ENCODE results near the gene TRIM73. TPM values are rescaled to one million over a fixed set of nuclear protein-coding genes. Genes with fewer than 3 reads are reported as not detected.
"Not testable (repeated sequence)": the region's sequence is repeated elsewhere in the genome, so short reads cannot be mapped to it uniquely, and the experiment has no call there.

The TRIM73 gene
- total RNA-seq, 1 experiment from 2014 or later, result 0.82 TPM

GRCh38 chr7:75404663-75405062, 9.2 kb downstream of the TRIM73 start:
- H3K4me3 Mint-ChIP-seq (ENCODE audit: unreplicated experiment); DNase-seq; H3K4me1 ChIP-seq; BruUV-seq (replicated peaks); H3K27me3 ChIP-seq (replicated peaks; ENCODE audit: control insufficient read depth, insufficient read depth, low read length); H3K9me3 Mint-ChIP-seq (ENCODE audit: unreplicated experiment); CTCF ChIA-PET; H3K27ac Mint-ChIP-seq (ENCODE audit: unreplicated experiment); H3K4me1 Mint-ChIP-seq (ENCODE audit: low read depth, unreplicated experiment); H3K4me3 ChIP-seq (ENCODE audit: low read depth, low read length); intact Hi-C loops (cut with micrococcal nuclease; ENCODE audit: unreplicated experiment); H3K36me3 Mint-ChIP-seq (ENCODE audit: insufficient read depth, unreplicated experiment); POLR2A ChIA-PET; H3K27me3 Mint-ChIP-seq (ENCODE audit: insufficient read depth, unreplicated experiment); H3K9me3 ChIP-seq; H3K36me3 ChIP-seq (ENCODE audit: control insufficient read depth, insufficient read depth, low read length): not testable (repeated sequence)

- DNase-seq, result peak; percentile 22 to 25
- H3K4me1 ChIP-seq; H3K9me3 Mint-ChIP-seq (ENCODE audit: unreplicated experiment); POLR2A ChIA-PET; H3K4me3 Mint-ChIP-seq (ENCODE audit: unreplicated experiment); H3K27ac Mint-ChIP-seq (ENCODE audit: unreplicated experiment); intact Hi-C loops (cut with micrococcal nuclease; ENCODE audit: unreplicated experiment); H3K9me3 ChIP-seq; H3K27me3 ChIP-seq (replicated peaks; ENCODE audit: control insufficient read depth, insufficient read depth, low read length); CTCF ChIA-PET; H3K4me1 Mint-ChIP-seq (ENCODE audit: low read depth, unreplicated experiment); H3K36me3 ChIP-seq (ENCODE audit: control insufficient read depth, insufficient read depth, low read length); H3K27me3 Mint-ChIP-seq (ENCODE audit: insufficient read depth, unreplicated experiment); H3K36me3 Mint-ChIP-seq (ENCODE audit: insufficient read depth, unreplicated experiment): not testable (repeated sequence)
- TSS peak; percentile 83 for BruUV-seq (replicated peaks)
- H3K4me3 ChIP-seq (ENCODE audit: low read depth, low read length), result peak overlapping the region; percentile 27
Observed at GRCh38 chr7:75409880-75410822, 14.7 kb downstream of the TRIM73 start.

DNA sequence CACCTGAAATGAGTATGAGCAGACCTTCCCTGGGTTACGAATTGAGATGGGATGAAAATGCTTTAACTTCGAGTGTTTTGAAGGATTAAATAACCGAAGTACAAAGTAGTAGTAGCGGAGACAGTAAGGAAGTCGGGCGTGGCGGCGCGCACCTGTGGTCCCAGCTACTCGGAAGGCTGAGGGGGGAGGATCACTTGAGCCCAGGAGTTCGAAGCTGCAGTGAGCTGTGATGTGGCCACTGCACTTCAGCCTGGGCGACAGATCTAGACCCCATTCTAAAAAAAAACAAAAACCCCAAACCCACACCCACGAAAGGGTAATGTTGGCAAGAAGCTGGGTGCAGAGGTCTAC, 15.4 kb downstream of the TRIM73 start:
- H3K4me1 ChIP-seq; DNase-seq; POLR2A ChIA-PET; H3K9me3 ChIP-seq; H3K9me3 Mint-ChIP-seq (ENCODE audit: unreplicated experiment); H3K36me3 ChIP-seq (ENCODE audit: control insufficient read depth, insufficient read depth, low read length); CTCF ChIA-PET; BruUV-seq (replicated peaks); H3K27ac Mint-ChIP-seq (ENCODE audit: unreplicated experiment); H3K4me3 ChIP-seq (ENCODE audit: low read depth, low read length); H3K4me1 Mint-ChIP-seq (ENCODE audit: low read depth, unreplicated experiment); H3K27me3 ChIP-seq (replicated peaks; ENCODE audit: control insufficient read depth, insufficient read depth, low read length); intact Hi-C loops (cut with micrococcal nuclease; ENCODE audit: unreplicated experiment); H3K4me3 Mint-ChIP-seq (ENCODE audit: unreplicated experiment); H3K27me3 Mint-ChIP-seq (ENCODE audit: insufficient read depth, unreplicated experiment): not testable (repeated sequence)
- H3K36me3 Mint-ChIP-seq (ENCODE audit: insufficient read depth, unreplicated experiment), result peaks cover 11% of the 10 kb centered on the region

DNA sequence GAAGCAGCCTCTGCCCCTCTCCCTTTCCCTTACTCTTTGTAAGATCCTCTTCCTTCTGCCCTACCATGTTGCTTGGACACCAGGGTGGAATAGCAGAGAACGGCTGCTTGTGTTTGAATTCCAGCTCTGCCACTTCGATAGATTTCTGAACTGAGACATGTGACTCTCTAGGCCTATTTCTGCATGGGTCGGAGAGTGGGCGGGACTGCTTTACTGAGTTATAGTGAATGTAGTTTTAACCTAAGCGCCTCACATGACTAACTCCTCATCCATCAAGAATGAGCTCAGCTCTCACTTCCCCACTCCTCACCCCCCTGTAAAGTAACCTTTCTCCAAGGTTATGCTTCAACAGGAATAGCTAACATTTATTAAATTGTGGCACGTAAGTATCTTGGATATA, 18.8 kb downstream of the TRIM73 start:
- H3K27me3 Mint-ChIP-seq (ENCODE audit: insufficient read depth, unreplicated experiment); H3K4me3 ChIP-seq (ENCODE audit: low read depth, low read length); H3K36me3 ChIP-seq (ENCODE audit: control insufficient read depth, insufficient read depth, low read length); BruUV-seq (replicated peaks); H3K9me3 Mint-ChIP-seq (ENCODE audit: unreplicated experiment); H3K4me1 ChIP-seq; H3K27me3 ChIP-seq (replicated peaks; ENCODE audit: control insufficient read depth, insufficient read depth, low read length); DNase-seq; POLR2A ChIA-PET; H3K4me1 Mint-ChIP-seq (ENCODE audit: low read depth, unreplicated experiment); H3K27ac Mint-ChIP-seq (ENCODE audit: unreplicated experiment); CTCF ChIA-PET; H3K4me3 Mint-ChIP-seq (ENCODE audit: unreplicated experiment); intact Hi-C loops (cut with micrococcal nuclease; ENCODE audit: unreplicated experiment); H3K9me3 ChIP-seq: not testable (repeated sequence)
- peaks cover 27% of the 10 kb centered on the region for H3K36me3 Mint-ChIP-seq (ENCODE audit: insufficient read depth, unreplicated experiment)

DNA sequence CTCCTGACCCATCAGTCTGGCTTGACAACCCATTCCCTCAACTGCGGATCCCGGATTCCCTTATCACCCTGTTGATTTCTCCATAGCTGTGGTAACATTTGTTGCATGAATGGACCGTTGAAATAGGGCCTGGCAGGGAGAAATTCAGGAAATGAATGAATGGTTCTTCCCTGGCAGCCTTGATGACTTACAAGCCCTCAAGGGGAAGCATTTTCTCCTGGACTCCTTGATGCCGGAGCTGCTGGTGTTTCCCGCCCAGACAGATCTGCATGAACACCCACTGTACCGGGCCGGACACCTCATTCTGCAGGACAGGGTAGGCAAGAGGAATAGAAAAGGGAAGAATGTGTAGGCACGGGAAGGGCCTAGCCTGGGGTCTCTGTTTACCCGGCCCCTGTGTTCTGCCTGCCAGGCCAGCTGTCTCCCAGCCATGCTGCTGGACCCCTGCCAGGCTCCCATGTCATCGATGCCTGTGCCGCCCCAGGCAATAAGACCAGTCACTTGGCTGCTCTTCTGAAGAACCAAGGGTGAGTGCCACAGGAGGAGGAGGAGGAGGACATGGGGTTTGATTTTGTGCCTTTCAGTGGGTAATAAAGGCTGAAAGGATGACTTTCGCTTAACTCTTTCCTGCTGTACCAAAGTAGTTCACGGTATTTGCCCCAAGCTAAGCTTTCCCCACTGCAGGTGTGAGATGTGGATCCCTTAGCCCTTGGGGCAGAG, 19.4 kb downstream of the TRIM73 start:
- CTCF ChIA-PET; H3K27me3 Mint-ChIP-seq (ENCODE audit: insufficient read depth, unreplicated experiment); BruUV-seq (replicated peaks); H3K4me1 Mint-ChIP-seq (ENCODE audit: low read depth, unreplicated experiment); POLR2A ChIA-PET; H3K36me3 ChIP-seq (ENCODE audit: control insufficient read depth, insufficient read depth, low read length); H3K27me3 ChIP-seq (replicated peaks; ENCODE audit: control insufficient read depth, insufficient read depth, low read length); H3K27ac Mint-ChIP-seq (ENCODE audit: unreplicated experiment); H3K4me3 ChIP-seq (ENCODE audit: low read depth, low read length); H3K9me3 Mint-ChIP-seq (ENCODE audit: unreplicated experiment); H3K4me3 Mint-ChIP-seq (ENCODE audit: unreplicated experiment); H3K9me3 ChIP-seq; H3K4me1 ChIP-seq; intact Hi-C loops (cut with micrococcal nuclease; ENCODE audit: unreplicated experiment): not testable (repeated sequence)
- H3K36me3 Mint-ChIP-seq (ENCODE audit: insufficient read depth, unreplicated experiment), result peaks cover 32% of the 10 kb centered on the region
- peak in 1 of 2 experiments; percentile 12 for DNase-seq

DNA sequence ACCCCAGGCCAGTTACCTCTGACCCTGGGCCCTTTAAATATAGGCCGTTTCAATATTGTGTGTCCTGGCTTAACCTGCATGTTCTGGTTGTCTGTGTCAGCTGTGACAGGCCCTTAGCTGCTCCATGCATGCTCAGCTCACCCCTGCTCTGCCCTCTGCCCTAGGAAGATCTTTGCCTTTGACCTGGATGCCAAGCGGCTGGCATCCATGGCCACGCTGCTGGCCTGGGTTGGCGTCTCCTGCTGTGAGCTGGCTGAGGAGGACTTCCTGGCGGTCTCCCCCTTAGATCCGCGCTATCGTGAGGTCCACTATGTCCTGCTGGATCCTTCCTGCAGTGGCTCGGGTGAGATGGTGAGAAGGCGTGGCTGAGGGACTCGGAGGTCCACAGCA, 20.0 kb downstream of the TRIM73 start:
- H3K4me1 Mint-ChIP-seq (ENCODE audit: low read depth, unreplicated experiment); BruUV-seq (replicated peaks); H3K4me3 ChIP-seq (ENCODE audit: low read depth, low read length); H3K9me3 ChIP-seq; H3K4me1 ChIP-seq; H3K27me3 ChIP-seq (replicated peaks; ENCODE audit: control insufficient read depth, insufficient read depth, low read length); H3K9me3 Mint-ChIP-seq (ENCODE audit: unreplicated experiment); CTCF ChIA-PET; H3K27me3 Mint-ChIP-seq (ENCODE audit: insufficient read depth, unreplicated experiment); intact Hi-C loops (cut with micrococcal nuclease; ENCODE audit: unreplicated experiment); H3K27ac Mint-ChIP-seq (ENCODE audit: unreplicated experiment); H3K4me3 Mint-ChIP-seq (ENCODE audit: unreplicated experiment); POLR2A ChIA-PET; H3K36me3 ChIP-seq (ENCODE audit: control insufficient read depth, insufficient read depth, low read length): not testable (repeated sequence)
- peaks cover 38% of the 10 kb centered on the region for H3K36me3 Mint-ChIP-seq (ENCODE audit: insufficient read depth, unreplicated experiment)
- DNase-seq, result peak in 1 of 2 experiments; percentile 14

- POLR2A ChIA-PET; H3K9me3 ChIP-seq; H3K4me1 ChIP-seq; H3K9me3 Mint-ChIP-seq (ENCODE audit: unreplicated experiment); H3K4me1 Mint-ChIP-seq (ENCODE audit: low read depth, unreplicated experiment); H3K27me3 Mint-ChIP-seq (ENCODE audit: insufficient read depth, unreplicated experiment); intact Hi-C loops (cut with micrococcal nuclease; ENCODE audit: unreplicated experiment); BruUV-seq (replicated peaks); H3K27me3 ChIP-seq (replicated peaks; ENCODE audit: control insufficient read depth, insufficient read depth, low read length); H3K36me3 ChIP-seq (ENCODE audit: control insufficient read depth, insufficient read depth, low read length); H3K27ac Mint-ChIP-seq (ENCODE audit: unreplicated experiment); H3K4me3 Mint-ChIP-seq (ENCODE audit: unreplicated experiment); H3K4me3 ChIP-seq (ENCODE audit: low read depth, low read length); CTCF ChIA-PET: not testable (repeated sequence)
- peaks cover 42% of the 10 kb centered on the region for H3K36me3 Mint-ChIP-seq (ENCODE audit: insufficient read depth, unreplicated experiment)
- peak in 1 of 2 experiments; percentile 15 for DNase-seq
Observed at GRCh38 chr7:75415829-75416373, 20.5 kb downstream of the TRIM73 start.

All from Caco-2 (cell line).